Body of pancreas (tissue), 4 donors: Measurements from ENCODE around the gene NEK11.

Experiments used
- CTCF ChIP-seq, 7 experiments: fragments of 450-650 bp in 4 of 7; fragments of 200-600 bp in 3 of 7; sonication (generic) in 3 of 7; IDR thresholded peaks; one replicate each; pipeline ENCODE4 v1.5.1; 2016 to 2019; ENCODE audit warnings: antibody characterized with exemption in 7 of 7
- POLR2A ChIP-seq, 3 donors: fragments of 450-650 bp; IDR thresholded peaks; one replicate each; pipeline ENCODE4 v1.6.1; 2016; ENCODE audit warnings: antibody characterized with exemption in 3 of 3, mild to moderate bottlenecking in 2 of 3

DNA sequence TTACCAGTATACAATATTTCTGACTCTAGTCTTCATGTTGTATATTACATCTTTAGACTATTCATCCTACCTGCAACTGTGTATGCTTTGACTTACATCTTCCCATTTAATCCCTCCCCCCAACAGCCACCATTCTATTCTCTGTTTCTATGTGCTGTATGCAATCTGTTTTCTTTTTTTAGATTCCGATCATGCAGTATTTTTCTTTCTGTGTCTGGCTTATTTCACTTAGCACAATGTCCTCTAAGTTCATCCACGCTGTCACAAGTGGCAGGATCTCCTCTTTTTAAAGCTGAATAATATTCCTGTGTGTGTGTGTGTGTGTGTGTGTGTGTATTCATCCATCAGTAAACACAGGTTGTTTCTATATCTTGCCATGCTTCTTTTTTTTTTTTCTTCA is 288.5 kb downstream of the NEK11 start:
- TF ChIP-seq CTCF (IDR thresholded peaks at IDR 0.05): no peak
- no peak for TF ChIP-seq POLR2A (IDR thresholded peaks at IDR 0.05)
